Esophagus muscularis mucosa (tissue), 4 donors: ENCODE data around the gene CMYA5. TPM values are rescaled to one million over a fixed set of nuclear protein-coding genes. Genes with fewer than 3 reads are reported as not detected.
A peak's percentile ranks its signal among the peaks of the same experiment; 100 is the strongest.
"Not testable (repeated sequence)": the region's sequence is repeated elsewhere in the genome, so short reads cannot be mapped to it uniquely, and the experiment has no call there.

ENCODE experiments used
- DNase-seq: peaks from one replicate; pipeline ENCODE4 v3.0.0-alpha.2; 2017; ENCODE audit errors: extremely low spot score
- H3K27ac ChIP-seq, 4 donors: fragments of 200-600 bp; sonication (generic); replicated peaks in 1 of 4; 1 replicate in 3 of 4; 2 replicates in 1 of 4; pipeline ENCODE4 v1.5.1; 2016 to 2019; ENCODE audit warnings: mild to moderate bottlenecking in 1 of 4
- H3K27me3 ChIP-seq, 4 donors: fragments of 200-600 bp; sonication (generic); one replicate each; pipeline versions ENCODE4 v1.5.1 to v1.6.0; 2016 to 2019
- H3K36me3 ChIP-seq, 4 donors: fragments of 200-600 bp; sonication (generic); one replicate each; pipeline ENCODE4 v1.5.1; 2016 to 2019
- H3K4me1 ChIP-seq, 4 donors: fragments of 200-600 bp; sonication (generic); one replicate each; pipeline ENCODE4 v1.5.1; 2016 to 2019
- H3K4me3 ChIP-seq, 4 donors: fragments of 200-600 bp; sonication (generic); 1 replicate in 2 of 4; 2 replicates in 2 of 4; pipeline ENCODE4 v1.5.1; 2016 to 2019; ENCODE audit warnings: mild to moderate bottlenecking in 4 of 4, moderate library complexity in 1 of 4
- H3K9me3 ChIP-seq, 4 donors: fragments of 200-600 bp; sonication (generic); 1 replicate in 3 of 4; 2 replicates in 1 of 4; pipeline ENCODE4 v1.5.1; 2016 to 2019
- CTCF ChIP-seq, 3 experiments: fragments of 200-600 bp in 2 of 3; fragments of 450-650 bp in 1 of 3; sonication (generic) in 2 of 3; IDR thresholded peaks; one replicate each; pipeline ENCODE4 v1.5.1; 2017 to 2019; ENCODE audit warnings: antibody characterized with exemption in 3 of 3, mild to moderate bottlenecking in 2 of 3, moderate library complexity in 1 of 3
- EP300 ChIP-seq: sonication (generic); formaldehyde crosslinking; IDR thresholded peaks from one replicate; pipeline ENCODE4 v1.6.1; 2017; ENCODE audit warnings: antibody characterized with exemption
- POLR2A ChIP-seq: fragments of 450-650 bp; IDR thresholded peaks from one replicate; pipeline ENCODE4 v1.6.1; 2017; ENCODE audit warnings: antibody characterized with exemption, moderate library complexity, mild to moderate bottlenecking, low read depth
- POLR2AphosphoS5 ChIP-seq, 2 donors: sonication (generic); formaldehyde crosslinking; IDR thresholded peaks; one replicate each; pipeline ENCODE4 v1.6.1; 2017; ENCODE audit warnings: antibody characterized with exemption in 2 of 2
- WGBS: methylation state at CpG from one replicate; pipeline ENCODE4 v1.1.5; 2018; 5-methylcytosine and 5-hydroxymethylcytosine counted together
- intact Hi-C: fragments of 100-400 bp; cut with DNase I; formaldehyde crosslinking; loops from one replicate; pipeline ENCODE4 v1.15.1; 2023
- total RNA-seq, 4 donors: library from RNA; depleted of rRNA; stranded (reverse); fragments of >200 nt; gene quantifications; one replicate each; pipeline versions ENCODE4 v1.1.0 to v1.2.1, GENCODE V29; 2016

CMYA5 gene
- total RNA-seq, 4 donors from 2014 or later = 4.2 to 8.4 (median 4.9) TPM

DNA sequence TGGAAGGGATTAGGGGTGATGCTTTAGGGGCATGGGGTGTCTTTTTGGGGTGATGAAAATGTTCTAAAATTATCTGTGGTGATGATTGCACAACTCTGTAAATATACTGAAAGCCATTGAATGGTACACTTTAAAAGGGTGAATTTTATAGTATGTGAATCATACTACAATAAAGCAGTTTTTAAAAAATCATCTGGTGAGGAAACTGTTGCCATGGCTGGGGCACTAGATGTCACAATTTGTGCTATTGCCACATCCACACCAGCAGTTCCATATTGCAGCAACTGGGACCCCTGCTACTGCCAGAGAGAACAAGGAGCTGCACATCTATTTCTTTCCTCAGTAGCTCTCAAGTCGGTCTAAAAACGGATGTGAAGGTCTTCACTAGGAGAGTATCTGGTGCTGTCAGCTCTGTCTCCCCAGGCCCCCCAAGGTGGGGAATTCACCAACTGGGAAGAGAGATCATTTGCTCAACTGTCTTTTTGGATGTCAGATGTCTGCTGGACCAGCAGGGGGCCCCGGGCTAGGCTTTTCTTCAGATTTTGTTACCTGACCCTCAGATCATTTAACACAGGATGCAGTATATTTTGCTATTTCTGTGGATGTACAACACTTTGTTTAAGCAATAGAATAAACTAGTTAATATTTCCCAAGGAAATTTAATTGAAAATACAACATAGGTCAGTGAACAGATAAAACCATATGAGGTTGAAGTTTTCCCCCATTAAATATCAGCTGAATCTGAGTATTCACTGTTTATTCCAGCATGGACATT is 13.2 kb downstream of the CMYA5 start:
- peaks cover 0 to 1% (median 0%) of the 10 kb centered on the region in 4 donors for H3K4me1 ChIP-seq
- H3K9me3 ChIP-seq = no peaks in the 10 kb centered on the region
- no peaks in the 10 kb centered on the region for H3K36me3 ChIP-seq
- intact Hi-C loops = loop anchor here (5.0 kb wide), 1 partner anchor 155 kb away; no protein-coding TSS in a partner anchor
- no peak overlapping the region for H3K27ac ChIP-seq
- no peak for TF ChIP-seq POLR2AphosphoS5 (IDR thresholded peaks at IDR 0.05)
- TF ChIP-seq CTCF (IDR thresholded peaks at IDR 0.05) = peak in 1 of 3 experiments; percentile 35
- DNase-seq = no peak
- 40% methylated on average over 3 of the region's 3 CpGs for WGBS
- no peak overlapping the region for H3K4me3 ChIP-seq
- no peaks in the 10 kb centered on the region for H3K27me3 ChIP-seq

DNA sequence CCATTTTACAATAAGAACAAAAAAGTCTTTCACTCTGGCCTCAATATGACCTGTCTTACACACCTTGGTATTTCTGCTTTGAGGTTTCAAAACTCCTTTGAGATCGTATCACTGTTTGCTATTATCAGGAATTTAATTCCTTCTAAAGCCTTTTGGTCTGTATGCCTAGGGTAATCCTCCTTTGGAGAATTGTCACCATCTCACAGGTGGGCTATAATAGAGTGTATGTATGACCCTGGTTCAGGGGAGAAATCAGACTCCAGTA is 13.7 kb downstream of the CMYA5 start:
- no peak overlapping the region for H3K4me3 ChIP-seq
- no peaks in the 10 kb centered on the region for H3K27me3 ChIP-seq
- DNase-seq = no peak
- TF ChIP-seq EP300 (no peak), CTCF (IDR thresholded peaks at IDR 0.05) (no peak), POLR2A (no peak), POLR2AphosphoS5 (IDR thresholded peaks at IDR 0.05) (no peak)
- intact Hi-C loops = loop anchor here (5.0 kb wide), 1 partner anchor 154 kb away; no protein-coding TSS in a partner anchor
- no peaks in the 10 kb centered on the region for H3K9me3 ChIP-seq
- H3K4me1 ChIP-seq = peaks cover 0 to 3% (median 0%) of the 10 kb centered on the region in 4 donors
- no peaks in the 10 kb centered on the region for H3K36me3 ChIP-seq
- WGBS = 100% methylated on average over 1 of the region's 1 CpG
- H3K27ac ChIP-seq = no peak overlapping the region

DNA sequence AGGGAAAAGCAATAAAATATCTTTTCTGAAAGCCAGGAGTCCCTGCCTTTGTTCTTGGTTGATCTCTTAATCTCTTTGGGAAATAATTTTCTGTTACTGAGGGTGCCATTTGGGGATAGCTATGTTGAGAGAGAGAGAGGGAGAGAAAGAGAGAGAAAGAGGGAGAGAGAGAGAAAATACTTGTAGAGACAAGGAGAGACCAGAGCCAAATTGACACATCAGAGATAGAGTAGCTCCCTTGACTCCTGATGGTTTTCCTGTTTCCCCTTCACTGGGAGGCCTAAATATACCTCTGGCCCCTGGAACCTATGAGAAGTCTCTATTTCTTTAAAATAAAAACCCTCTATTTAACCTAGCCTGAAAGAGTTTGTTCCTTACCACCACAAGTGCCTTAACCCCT is 14.9 kb downstream of the CMYA5 start:
- H3K4me1 ChIP-seq = peaks cover 0 to 3% (median 0%) of the 10 kb centered on the region in 4 donors
- no peaks in the 10 kb centered on the region for H3K27me3 ChIP-seq
- TF ChIP-seq CTCF (IDR thresholded peaks at IDR 0.05) (no peak), POLR2A (no peak), POLR2AphosphoS5 (IDR thresholded peaks at IDR 0.05) (no peak), EP300 (no peak)
- intact Hi-C loops = loop anchor here (5.0 kb wide), 1 partner anchor 153 kb away; no protein-coding TSS in a partner anchor
- H3K27ac ChIP-seq = no peak overlapping the region
- no peak for DNase-seq
- H3K9me3 ChIP-seq = no peaks in the 10 kb centered on the region
- no peaks in the 10 kb centered on the region for H3K36me3 ChIP-seq
- H3K4me3 ChIP-seq = no peak overlapping the region

GRCh38 chr5:79705632-79706031 is 16.0 kb downstream of the CMYA5 start:
- Histone ChIP-seq H3K27ac (no peak overlapping the region), H3K9me3 (no peaks in the 10 kb centered on the region), H3K36me3 (no peaks in the 10 kb centered on the region), H3K4me3 (no peak overlapping the region), H3K4me1 (peaks cover 0 to 3% (median 0%) of the 10 kb centered on the region in 4 donors), H3K27me3 (no peaks in the 10 kb centered on the region)
- DNase-seq = no peak
- TF ChIP-seq CTCF (IDR thresholded peaks at IDR 0.05) (no peak), POLR2AphosphoS5 (IDR thresholded peaks at IDR 0.05) (no peak), POLR2A (no peak), EP300 (no peak)
- WGBS = 98% methylated on average over 3 of the region's 3 CpGs
- intact Hi-C loops = no loop called here

GRCh38 chr5:79706317-79706716 is 16.7 kb downstream of the CMYA5 start:
- H3K4me1 ChIP-seq, H3K36me3 ChIP-seq, H3K27me3 ChIP-seq, DNase-seq, H3K9me3 ChIP-seq, H3K4me3 ChIP-seq, H3K27ac ChIP-seq, intact Hi-C loops: not testable (repeated sequence)
- 97% methylated on average over 8 of the region's 8 CpGs for WGBS
